HUES48 (cell line): ENCODE results near the gene DHRS9.
"Not testable (repeated sequence)": the region's sequence is repeated elsewhere in the genome, so short reads cannot be mapped to it uniquely, and the experiment has no call there.

ENCODE experiments used
- H3K27ac ChIP-seq: one replicate; pipeline ENCODE4 v1.7.0; 2013; ENCODE audit warnings: low read depth, low read length, inconsistent platforms
- H3K27me3 ChIP-seq: 2 replicates; pipeline ENCODE4 v1.6.1; 2013; ENCODE audit warnings: mild to moderate bottlenecking, low read length; ENCODE audit not compliant: control insufficient read depth, insufficient read depth
- H3K36me3 ChIP-seq: 2 replicates; pipeline ENCODE4 v1.6.1; 2013; ENCODE audit warnings: low read length; ENCODE audit not compliant: control insufficient read depth, insufficient read depth
- H3K4me1 ChIP-seq: 2 replicates; pipeline ENCODE4 v1.6.1; 2013; ENCODE audit warnings: mild to moderate bottlenecking, low read length; ENCODE audit not compliant: control insufficient read depth, insufficient read depth
- H3K4me3 ChIP-seq: 2 replicates; pipeline ENCODE4 v1.5.1; 2013; ENCODE audit warnings: mild to moderate bottlenecking, low read depth, low read length
- H3K9ac ChIP-seq: 2 replicates; pipeline ENCODE4 v1.6.1; 2013; ENCODE audit warnings: mild to moderate bottlenecking, low read depth, low read length, moderate library complexity
- H3K9me3 ChIP-seq: 2 replicates; pipeline ENCODE4 v1.6.1; 2013; ENCODE audit warnings: low read length; ENCODE audit not compliant: control insufficient read depth, insufficient read depth

Gene DHRS9

DNA sequence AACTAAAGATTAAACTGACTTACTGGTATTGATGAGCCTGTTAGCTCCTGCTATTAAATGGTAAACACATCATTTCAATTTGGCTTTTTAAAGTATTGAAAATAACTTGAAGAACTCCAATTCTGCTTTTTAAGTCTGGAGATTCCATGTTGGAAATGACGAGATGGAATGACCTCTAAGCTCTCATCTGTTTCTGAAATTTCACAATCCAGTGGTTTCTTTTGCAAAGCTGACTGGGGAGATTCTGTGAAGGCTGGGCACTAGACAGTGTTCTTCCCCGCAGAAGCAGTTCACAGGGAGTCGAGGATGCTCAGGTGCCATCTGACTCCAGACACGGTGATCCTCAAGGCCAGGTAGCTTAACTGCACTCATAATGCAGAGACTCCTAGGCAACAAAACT is 44.7 kb downstream of the DHRS9 start:
- H3K9ac ChIP-seq = no peak overlapping the region
- H3K36me3 ChIP-seq = no peaks in the 10 kb centered on the region
- H3K27me3 ChIP-seq = peaks cover 4% of the 10 kb centered on the region; the same call in 1 of the 2 replicates
- no peaks in the 10 kb centered on the region for H3K9me3 ChIP-seq
- no peak overlapping the region for H3K27ac ChIP-seq
- peaks cover 12% of the 10 kb centered on the region; the same call in 1 of the 2 replicates for H3K4me1 ChIP-seq
- H3K4me3 ChIP-seq = no peak overlapping the region

GRCh38 chr2:169116327-169116726 is 47.0 kb downstream of the DHRS9 start:
- H3K4me1 ChIP-seq = peaks cover 8% of the 10 kb centered on the region
- H3K4me3 ChIP-seq = no peak overlapping the region
- H3K9ac ChIP-seq = no peak overlapping the region
- H3K27me3 ChIP-seq = no peaks in the 10 kb centered on the region
- no peaks in the 10 kb centered on the region for H3K9me3 ChIP-seq
- no peaks in the 10 kb centered on the region for H3K36me3 ChIP-seq
- H3K27ac ChIP-seq = no peak overlapping the region

GRCh38 chr2:169116993-169117392 is 47.6 kb downstream of the DHRS9 start:
- no peaks in the 10 kb centered on the region for H3K36me3 ChIP-seq

GRCh38 chr2:169118060-169118459 is 48.7 kb downstream of the DHRS9 start:
- Histone ChIP-seq H3K4me1 (peaks cover 8% of the 10 kb centered on the region), H3K4me3 (no peak overlapping the region), H3K27ac (no peak overlapping the region), H3K9ac (no peak overlapping the region), H3K36me3 (no peaks in the 10 kb centered on the region), H3K27me3 (no peaks in the 10 kb centered on the region), H3K9me3 (no peaks in the 10 kb centered on the region)

More at GRCh38 chr2:169116993-169117392, 47.6 kb downstream of the DHRS9 start:
- H3K4me1 ChIP-seq = peaks cover 8% of the 10 kb centered on the region
- no peaks in the 10 kb centered on the region for H3K9me3 ChIP-seq
- no peak overlapping the region for H3K9ac ChIP-seq
- no peaks in the 10 kb centered on the region for H3K27me3 ChIP-seq
- H3K27ac ChIP-seq = no peak overlapping the region
- H3K4me3 ChIP-seq = no peak overlapping the region

DNA sequence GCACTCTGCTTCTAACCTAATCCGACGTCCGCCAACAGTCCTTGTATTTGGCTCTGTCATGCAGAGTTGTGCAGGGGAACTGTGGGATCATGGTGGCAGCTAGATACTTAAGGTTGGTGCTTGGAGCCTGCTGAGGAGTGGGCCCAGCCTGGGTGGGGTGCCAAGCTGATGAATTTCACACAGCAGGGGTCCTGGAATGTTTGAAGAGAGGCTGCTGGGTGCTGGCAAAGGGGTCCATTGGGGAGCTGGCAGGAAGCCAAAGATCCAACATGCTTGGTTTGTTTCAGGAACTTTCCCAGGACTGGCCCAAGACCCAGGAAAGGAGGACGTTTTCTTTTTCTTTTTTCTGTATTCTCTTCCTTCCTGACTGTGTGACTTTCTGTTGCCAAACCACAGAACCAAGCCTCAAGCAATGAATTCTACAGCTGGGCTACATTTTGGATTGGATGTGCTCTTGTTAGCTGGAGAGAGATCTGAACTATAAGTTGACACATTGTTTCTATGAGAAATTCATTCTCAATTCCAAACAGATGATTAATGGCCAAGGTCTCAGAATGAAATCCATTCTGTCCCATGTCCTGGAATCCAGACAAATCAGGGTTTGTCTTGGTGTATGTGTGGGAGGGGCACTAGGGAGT is 49.9 kb downstream of the DHRS9 start:
- no peak overlapping the region for H3K9ac ChIP-seq
- no peaks in the 10 kb centered on the region for H3K9me3 ChIP-seq
- H3K27me3 ChIP-seq = no peaks in the 10 kb centered on the region
- peaks cover 8% of the 10 kb centered on the region for H3K4me1 ChIP-seq
- H3K36me3 ChIP-seq = no peaks in the 10 kb centered on the region
- H3K4me3 ChIP-seq = no peak overlapping the region
- no peak overlapping the region for H3K27ac ChIP-seq

- no peak overlapping the region for H3K27ac ChIP-seq
- no peaks in the 10 kb centered on the region for H3K27me3 ChIP-seq
- no peaks in the 10 kb centered on the region for H3K9me3 ChIP-seq
- H3K36me3 ChIP-seq = no peaks in the 10 kb centered on the region
- peaks cover 8% of the 10 kb centered on the region for H3K4me1 ChIP-seq
- H3K4me3 ChIP-seq = no peak overlapping the region
- no peak overlapping the region for H3K9ac ChIP-seq
Measured at GRCh38 chr2:169119851-169120250, 50.5 kb downstream of the DHRS9 start.

GRCh38 chr2:169129703-169130243 is 60.4 kb downstream of the DHRS9 start:
- H3K4me1 ChIP-seq = no peaks in the 10 kb centered on the region
- no peaks in the 10 kb centered on the region for H3K9me3 ChIP-seq
- H3K36me3 ChIP-seq = no peaks in the 10 kb centered on the region
- no peak overlapping the region for H3K4me3 ChIP-seq
- no peaks in the 10 kb centered on the region for H3K27me3 ChIP-seq
- no peak overlapping the region for H3K27ac ChIP-seq
- H3K9ac ChIP-seq = no peak overlapping the region

DNA sequence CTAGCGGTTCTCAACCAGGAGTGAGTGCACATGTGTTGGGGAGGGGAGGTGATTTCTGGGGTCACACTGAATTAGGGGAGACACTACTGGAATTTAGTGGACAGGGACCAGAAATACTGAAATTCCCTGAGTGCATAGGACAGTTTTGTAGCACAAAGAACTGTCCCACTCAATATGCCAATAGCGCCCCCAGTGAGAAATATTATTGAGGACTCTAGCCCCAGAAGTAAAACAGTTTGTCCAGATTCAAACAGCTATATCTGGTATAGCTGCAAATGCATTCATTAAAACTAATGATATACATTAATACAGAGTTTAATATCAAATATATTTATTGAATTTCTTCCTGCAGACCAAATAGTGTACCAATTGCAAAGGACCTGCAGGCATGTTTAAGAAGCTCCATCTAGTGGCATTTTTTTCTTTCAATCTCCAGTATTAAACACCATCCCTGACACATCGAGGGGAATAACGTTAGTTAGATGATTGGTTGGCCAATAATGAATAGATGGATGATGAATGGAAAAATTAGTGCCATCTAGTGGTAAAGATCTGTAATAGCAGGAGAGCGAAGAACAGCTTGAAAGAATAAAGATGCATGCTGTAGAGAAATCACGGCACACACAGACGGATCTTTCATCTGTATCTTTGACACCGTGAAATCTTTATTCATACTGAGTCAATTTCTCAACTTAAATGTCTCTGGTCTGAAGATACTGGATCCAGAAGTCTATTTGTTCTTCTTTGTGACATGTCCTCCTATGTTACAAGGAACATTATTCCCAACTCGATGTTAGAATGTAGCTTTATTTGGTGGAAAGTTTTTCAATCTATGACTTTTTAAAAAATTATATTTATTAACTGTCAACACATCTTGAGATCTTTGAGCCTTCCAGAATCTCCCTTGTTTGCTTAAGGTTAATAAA is 62.5 kb downstream of the DHRS9 start:
- Histone ChIP-seq H3K36me3 (no peaks in the 10 kb centered on the region), H3K9me3 (no peaks in the 10 kb centered on the region), H3K27ac (no peak overlapping the region), H3K9ac (no peak overlapping the region), H3K4me1 (no peaks in the 10 kb centered on the region), H3K27me3 (no peaks in the 10 kb centered on the region), H3K4me3 (no peak overlapping the region)

GRCh38 chr2:169134272-169134671 is 64.9 kb downstream of the DHRS9 start:
- H3K9me3 ChIP-seq, H3K36me3 ChIP-seq, H3K9ac ChIP-seq, H3K27ac ChIP-seq, H3K4me1 ChIP-seq, H3K4me3 ChIP-seq, H3K27me3 ChIP-seq: not testable (repeated sequence)

- H3K4me3 ChIP-seq, H3K36me3 ChIP-seq, H3K27me3 ChIP-seq, H3K9me3 ChIP-seq, H3K9ac ChIP-seq: not testable (repeated sequence)
- Histone ChIP-seq H3K27ac (peak overlapping the region; percentile 16), H3K4me1 (peaks cover 29% of the 10 kb centered on the region)
Measured at GRCh38 chr2:169136428-169136827, 67.1 kb downstream of the DHRS9 start.
